K562 (cell line): ENCODE results near the gene AIFM1. TPM values are rescaled to one million over a fixed set of nuclear protein-coding genes. Genes with fewer than 3 reads are reported as not detected.

Experiments
- ATAC-seq: fragments of 200-7000 bp; cut with Tn5 transposase; 3 replicates; pipeline ENCODE4 v1.9.1; 2020; ENCODE audit warnings: moderate library complexity
- BruUV-seq: library from RNA; stranded (reverse); fragments of 400-500 nt; replicated peaks from 2 replicates; lab custom pipeline; 2021; lab: Mats Ljungman, UMichigan
- CTCF ChIA-PET: fragments of 300-600 bp; formaldehyde crosslinking; extraction: SDS; loops from one replicate; lab custom pipeline; 2021; ENCODE audit warnings: low intra/inter-chr PET ratio; lab: Yijun Ruan, JAX
- POLR2A ChIA-PET: fragments of 300-600, 350-650 bp; sonication (Branson Sonifier 250); formaldehyde crosslinking; extraction: SDS; loops from one replicate; lab custom pipeline; 2021; ENCODE audit warnings: antibody characterized with exemption, inconsistent platforms; lab: Yijun Ruan, JAX
- DNase-seq, 4 experiments: peaks; one replicate each; pipeline versions ENCODE4 v3.0.0 to v3.0.0-alpha.2; 2011 to 2018; ENCODE audit warnings: low spot score in 3 of 4, mixed read lengths in 3 of 4; ENCODE audit errors: extremely low read depth in 1 of 4
- FAIRE-seq: peaks from 2 replicates; lab custom pipeline; 2011; peaks lifted over from hg19 to GRCh38; lab: Jason Lieb, UNC
- H2AFZ ChIP-seq: 2 replicates; pipeline ENCODE4 v1.6.0; 2011; ENCODE audit warnings: low read depth, low read length, control low read depth, inconsistent platforms
- H3K27ac ChIP-seq: fragments of 200-600 bp; 3 replicates; pipeline ENCODE4 v1.8.0; 2011; ENCODE audit warnings: low read depth, mild to moderate bottlenecking, control low read depth, inconsistent platforms, low read length, moderate library complexity, mixed read lengths; ENCODE audit errors: extremely low read depth
- H3K27me3 ChIP-seq, 2 experiments: fragments of 300-600 bp in 1 of 2; 2 replicates in 1 of 2; 3 replicates in 1 of 2; pipeline versions ENCODE4 v1.6.0 to v1.8.0; 2011; ENCODE audit warnings: inconsistent platforms in 2 of 2, low read length in 2 of 2, mild to moderate bottlenecking in 1 of 2, mixed read lengths in 1 of 2, moderate library complexity in 1 of 2; ENCODE audit not compliant: control insufficient read depth in 2 of 2, insufficient read depth in 2 of 2
- H3K36me3 ChIP-seq: fragments of 300-600 bp; 3 replicates; pipeline ENCODE4 v1.8.0; 2011; ENCODE audit warnings: mild to moderate bottlenecking, low read length, inconsistent platforms; ENCODE audit not compliant: control insufficient read depth, insufficient read depth
- H3K4me1 ChIP-seq, 2 experiments: fragments of 200-600 bp in 1 of 2; replicated peaks in 1 of 2; 2 replicates in 1 of 2; 3 replicates in 1 of 2; pipeline versions ENCODE4 v1.5.1 to v1.8.0; 2011; ENCODE audit warnings: inconsistent platforms in 2 of 2, low read length in 2 of 2, mild to moderate bottlenecking in 1 of 2, mixed read lengths in 1 of 2, moderate library complexity in 1 of 2; ENCODE audit not compliant: control insufficient read depth in 2 of 2, insufficient read depth in 2 of 2
- H3K4me2 ChIP-seq: 2 replicates; pipeline ENCODE4 v1.6.1; 2011; ENCODE audit warnings: low read length, control low read depth, inconsistent platforms, mixed read lengths; ENCODE audit not compliant: insufficient read depth
- H3K4me3 ChIP-seq: fragments of 200-600 bp; sonication (generic), shearing (Covaris generic); 2 replicates; pipeline ENCODE4 v1.5.1; 2016; ENCODE audit warnings: control low read depth, inconsistent platforms
- H3K79me2 ChIP-seq: fragments of 200-600 bp; 3 replicates; pipeline ENCODE4 v1.8.0; 2011; ENCODE audit warnings: low read length, inconsistent platforms; ENCODE audit not compliant: control insufficient read depth, insufficient read depth
- H3K9ac ChIP-seq, 2 experiments: 2 replicates each; pipeline versions ENCODE4 v1.6.0 to v1.6.1; 2011; ENCODE audit warnings: low read depth in 2 of 2, low read length in 2 of 2, control low read depth in 1 of 2, inconsistent platforms in 1 of 2, mild to moderate bottlenecking in 1 of 2, mixed read lengths in 1 of 2; ENCODE audit not compliant: insufficient read depth in 1 of 2
- H3K9me1 ChIP-seq: one replicate; pipeline ENCODE4 v1.6.0; 2011; ENCODE audit warnings: inconsistent platforms, mild to moderate bottlenecking, low read length, moderate library complexity; ENCODE audit not compliant: control insufficient read depth, insufficient read depth
- H3K9me3 ChIP-seq: replicated peaks from 2 replicates; pipeline ENCODE4 v1.5.1; 2011; ENCODE audit warnings: low read depth, low read length, inconsistent platforms; ENCODE audit not compliant: control insufficient read depth, insufficient read depth
- H4K20me1 ChIP-seq: replicated peaks from 2 replicates; pipeline ENCODE4 v1.6.1; 2011; ENCODE audit warnings: low read length, inconsistent platforms, mixed read lengths; ENCODE audit not compliant: control insufficient read depth, insufficient read depth
- ADNP ChIP-seq: fragments of 200-800 bp; sonication (Bioruptor generic); IDR thresholded peaks from 2 replicates; pipeline ENCODE4 v1.6.1; 2016; ENCODE audit warnings: missing genetic modification characterization, missing compliant biosample characterization
- BCOR ChIP-seq: fragments of 450-650 bp; IDR thresholded peaks from 2 replicates; pipeline ENCODE4 v1.6.1; 2016
- ELF2 ChIP-seq: fragments of 250-450 bp; sonication (Bioruptor Pico); IDR thresholded peaks from 2 replicates; pipeline ENCODE4 v1.5.0; 2021; ENCODE audit warnings: mild to moderate bottlenecking
- GTF2A2 ChIP-seq: IDR thresholded peaks from 2 replicates; pipeline ENCODE4 v1.6.1; 2016; ENCODE audit warnings: mild to moderate bottlenecking, missing genetic modification characterization, missing compliant biosample characterization
- LEF1 ChIP-seq: fragments of 450-650 bp; IDR thresholded peaks from 2 replicates; pipeline ENCODE4 v1.6.1; 2016; ENCODE audit warnings: mild to moderate bottlenecking
- NUFIP1 ChIP-seq: fragments of 450-650 bp; IDR thresholded peaks from 2 replicates; pipeline ENCODE4 v1.6.1; 2018; ENCODE audit not compliant: partially characterized antibody
- PHF20 ChIP-seq: fragments of 450-650 bp; IDR thresholded peaks from 2 replicates; pipeline ENCODE4 v1.6.1; 2018; ENCODE audit not compliant: partially characterized antibody
- PYGO2 ChIP-seq: fragments of 450-650 bp; IDR thresholded peaks from 2 replicates; pipeline ENCODE4 v1.6.1; 2016; ENCODE audit warnings: mild to moderate bottlenecking, missing genetic modification characterization, moderate library complexity, missing compliant biosample characterization
- SAP30 ChIP-seq: fragments of 200-600 bp; sonication (generic); IDR thresholded peaks from 2 replicates; pipeline ENCODE4 v1.6.1; 2012; ENCODE audit warnings: borderline replicate concordance, low read depth, mild to moderate bottlenecking, moderate library complexity, low read length, control low read depth, inconsistent platforms; ENCODE audit not compliant: insufficient read depth, poor library complexity, severe bottlenecking
- SREBF2 ChIP-seq: sonication (generic); formaldehyde crosslinking; IDR thresholded peaks from 2 replicates; pipeline ENCODE4 v1.4.0; 2020; ENCODE audit warnings: mild to moderate bottlenecking, missing genetic modification reagents
- SRSF1 ChIP-seq: fragments of 200-400 bp; formaldehyde crosslinking; IDR thresholded peaks from 2 replicates; pipeline ENCODE4 v1.6.1; 2017; ENCODE audit warnings: mild to moderate bottlenecking, low read depth, low read length, moderate library complexity
- TSC22D4 ChIP-seq: fragments of 450-650 bp; IDR thresholded peaks from 2 replicates; pipeline ENCODE4 v1.6.1; 2016; ENCODE audit warnings: missing genetic modification characterization, missing biosample characterization, control low read depth
- ZNF384 ChIP-seq: IDR thresholded peaks from 2 replicates; pipeline ENCODE4 v1.6.1; 2012; ENCODE audit warnings: low read depth, low read length, improper control_type of control experiment
- WGBS: fragments of 100-300 bp; shearing (Covaris generic); methylation state at CpG from one replicate; pipeline ENCODE4 v1.1.6; 2016; ENCODE audit warnings: low coverage, mixed read lengths; ENCODE audit not compliant: insufficient coverage; ENCODE audit errors: missing lambda C conversion rate; 5-methylcytosine and 5-hydroxymethylcytosine counted together
- in situ Hi-C: fragments of 300-500 bp; cut with MboI; formaldehyde crosslinking; loops from 4 replicates; pipeline ENCODE4 v1.15.0; 2018; ENCODE audit warnings: inconsistent platforms, mixed read lengths
- intact Hi-C: fragments of 100-400 bp; cut with micrococcal nuclease; formaldehyde crosslinking; loops from 2 replicates; pipeline ENCODE4 v1.14.2; 2022
- polyA plus RNA-seq, 8 experiments: library from polyadenylated mRNA; depleted of rRNA in 4 of 8; stranded (reverse) in 5 of 8; unstranded in 3 of 8; fragments of >200 nt; fragmentation: Nextera tagmentation in 2 of 8; fragmentation: Illumina TruSeq in 1 of 8; extraction: Ambion mirVana in 2 of 8; extraction: Trizol in 1 of 8; gene quantifications; 2 replicates each; pipeline versions ENCODE4 v1.2.1 to v1.2.3, GENCODE V29; 2011 to 2014; ENCODE audit warnings: inconsistent platforms in 1 of 8, missing spikeins in 1 of 8
- total RNA-seq, 7 experiments: library from RNA; depleted of rRNA in 6 of 7; stranded (reverse); fragments of >200 nt in 6 of 7; fragmentation: Illumina TruSeq in 2 of 7; extraction: Trizol in 2 of 7; gene quantifications; 2 replicates each; pipeline versions ENCODE4 v1.2.1 to v1.2.3, GENCODE V29; 2011 to 2021; ENCODE audit warnings: low replicate concordance in 1 of 7
- TF ChIP-seq, protein P1 (sequence below): sonication (generic); formaldehyde crosslinking; IDR thresholded peaks from 2 replicates; pipeline ENCODE4 v1.8.1; 2022; ENCODE audit warnings: missing genetic modification reagents
- TF ChIP-seq, protein P2 (sequence below): fragments of 450-650 bp; formaldehyde crosslinking; IDR thresholded peaks from 2 replicates; pipeline ENCODE4 v1.4.0; 2022; ENCODE audit warnings: mild to moderate bottlenecking, moderate library complexity
- TF ChIP-seq, protein P3 (sequence below): sonication (generic); IDR thresholded peaks from 2 replicates; pipeline ENCODE4 v1.6.1; 2016
- TF ChIP-seq, protein P4 (sequence below), 3 experiments: IDR thresholded peaks in 2 of 3; conservative IDR thresholded peaks in 1 of 3; 2 replicates each; pipeline ENCODE4 v1.5.1; 2011 to 2012; ENCODE audit warnings: low read length in 3 of 3, mild to moderate bottlenecking in 3 of 3, control low read depth in 2 of 3, improper control_type of control experiment in 1 of 3, inconsistent platforms in 1 of 3, low read depth in 1 of 3, mixed read lengths in 1 of 3, moderate library complexity in 1 of 3; ENCODE audit not compliant: insufficient read depth in 2 of 3

Gene AIFM1
- total and polyA plus RNA-seq, 9 of the 15 experiments (the other 6 are each of a cell fraction or from before 2014, with no cell fraction given): 51.0 to 117 (median 91.2) TPM

DNA sequence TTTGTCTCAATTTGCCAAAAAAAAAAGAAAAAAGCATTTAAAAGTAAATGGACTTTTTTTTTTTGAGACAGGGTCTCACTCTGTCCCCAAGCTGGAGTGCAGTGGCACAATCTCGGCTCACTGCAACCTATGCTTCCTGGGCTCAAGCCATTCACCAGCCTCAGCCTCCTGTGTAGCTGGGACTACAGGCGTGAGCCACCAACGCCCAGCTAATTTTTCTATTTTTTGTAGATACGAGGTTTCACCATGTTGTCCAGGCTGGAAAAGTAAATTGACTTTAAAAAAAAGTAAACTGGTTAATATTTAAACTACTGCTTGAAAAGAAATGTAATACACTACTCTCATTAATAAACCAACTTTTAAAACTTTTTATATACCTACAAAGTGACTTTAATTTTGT lies 5.9 kb downstream of the AIFM1 start:
- ChIA-PET CTCF (no interaction called here), POLR2A (interaction anchor here (1.3 kb wide), 1 partner anchor 13 kb away, joined by 4 read pairs; no protein-coding TSS in a partner anchor)
- intact Hi-C loops: no loop called here
- Histone ChIP-seq H3K9me1 (no peaks in the 10 kb centered on the region), H3K9ac (no peak overlapping the region), H3K27me3 (no peaks in the 10 kb centered on the region), H2AFZ (no peak overlapping the region), H3K9me3 (no peaks in the 10 kb centered on the region), H3K79me2 (peaks cover 34% of the 10 kb centered on the region), H3K4me3 (no peak overlapping the region), H3K4me1 (peaks cover 0 to 15% of the 10 kb centered on the region in 2 experiments; a peak in 2 of 5 replicates), H3K4me2 (no peak overlapping the region), H3K36me3 (peaks cover 41% of the 10 kb centered on the region), H3K27ac (no peak overlapping the region), H4K20me1 (no peaks in the 10 kb centered on the region)
- FAIRE-seq: no peak
- BruUV-seq: no TSS peak
- 84% methylated on average over 4 of the region's 4 CpGs for WGBS
- ATAC-seq: no peak
- no peak for DNase-seq
- TF ChIP-seq SRSF1 (no peak), TSC22D4 (tag) (no peak), SREBF2 (CRISPR knock-in tag) (no peak), ZNF384 (no peak), BCOR (no peak), NUFIP1 (no peak), ADNP (tag) (no peak), PHF20 (no peak), ELF2 (CRISPR knock-in tag) (no peak), LEF1 (no peak), PYGO2 (tag) (no peak), GTF2A2 (tag) (no peak), SAP30 (no peak)
- TF ChIP-seq, protein P1, sequence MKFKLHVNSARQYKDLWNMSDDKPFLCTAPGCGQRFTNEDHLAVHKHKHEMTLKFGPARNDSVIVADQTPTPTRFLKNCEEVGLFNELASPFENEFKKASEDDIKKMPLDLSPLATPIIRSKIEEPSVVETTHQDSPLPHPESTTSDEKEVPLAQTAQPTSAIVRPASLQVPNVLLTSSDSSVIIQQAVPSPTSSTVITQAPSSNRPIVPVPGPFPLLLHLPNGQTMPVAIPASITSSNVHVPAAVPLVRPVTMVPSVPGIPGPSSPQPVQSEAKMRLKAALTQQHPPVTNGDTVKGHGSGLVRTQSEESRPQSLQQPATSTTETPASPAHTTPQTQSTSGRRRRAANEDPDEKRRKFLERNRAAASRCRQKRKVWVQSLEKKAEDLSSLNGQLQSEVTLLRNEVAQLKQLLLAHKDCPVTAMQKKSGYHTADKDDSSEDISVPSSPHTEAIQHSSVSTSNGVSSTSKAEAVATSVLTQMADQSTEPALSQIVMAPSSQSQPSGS (CRISPR knock-in tag): no peak
- TF ChIP-seq, protein P2, sequence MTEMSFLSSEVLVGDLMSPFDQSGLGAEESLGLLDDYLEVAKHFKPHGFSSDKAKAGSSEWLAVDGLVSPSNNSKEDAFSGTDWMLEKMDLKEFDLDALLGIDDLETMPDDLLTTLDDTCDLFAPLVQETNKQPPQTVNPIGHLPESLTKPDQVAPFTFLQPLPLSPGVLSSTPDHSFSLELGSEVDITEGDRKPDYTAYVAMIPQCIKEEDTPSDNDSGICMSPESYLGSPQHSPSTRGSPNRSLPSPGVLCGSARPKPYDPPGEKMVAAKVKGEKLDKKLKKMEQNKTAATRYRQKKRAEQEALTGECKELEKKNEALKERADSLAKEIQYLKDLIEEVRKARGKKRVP (CRISPR knock-in tag): no peak
- TF ChIP-seq, protein P3, sequence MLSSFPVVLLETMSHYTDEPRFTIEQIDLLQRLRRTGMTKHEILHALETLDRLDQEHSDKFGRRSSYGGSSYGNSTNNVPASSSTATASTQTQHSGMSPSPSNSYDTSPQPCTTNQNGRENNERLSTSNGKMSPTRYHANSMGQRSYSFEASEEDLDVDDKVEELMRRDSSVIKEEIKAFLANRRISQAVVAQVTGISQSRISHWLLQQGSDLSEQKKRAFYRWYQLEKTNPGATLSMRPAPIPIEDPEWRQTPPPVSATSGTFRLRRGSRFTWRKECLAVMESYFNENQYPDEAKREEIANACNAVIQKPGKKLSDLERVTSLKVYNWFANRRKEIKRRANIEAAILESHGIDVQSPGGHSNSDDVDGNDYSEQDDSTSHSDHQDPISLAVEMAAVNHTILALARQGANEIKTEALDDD: no peak
- TF ChIP-seq, protein P4, sequence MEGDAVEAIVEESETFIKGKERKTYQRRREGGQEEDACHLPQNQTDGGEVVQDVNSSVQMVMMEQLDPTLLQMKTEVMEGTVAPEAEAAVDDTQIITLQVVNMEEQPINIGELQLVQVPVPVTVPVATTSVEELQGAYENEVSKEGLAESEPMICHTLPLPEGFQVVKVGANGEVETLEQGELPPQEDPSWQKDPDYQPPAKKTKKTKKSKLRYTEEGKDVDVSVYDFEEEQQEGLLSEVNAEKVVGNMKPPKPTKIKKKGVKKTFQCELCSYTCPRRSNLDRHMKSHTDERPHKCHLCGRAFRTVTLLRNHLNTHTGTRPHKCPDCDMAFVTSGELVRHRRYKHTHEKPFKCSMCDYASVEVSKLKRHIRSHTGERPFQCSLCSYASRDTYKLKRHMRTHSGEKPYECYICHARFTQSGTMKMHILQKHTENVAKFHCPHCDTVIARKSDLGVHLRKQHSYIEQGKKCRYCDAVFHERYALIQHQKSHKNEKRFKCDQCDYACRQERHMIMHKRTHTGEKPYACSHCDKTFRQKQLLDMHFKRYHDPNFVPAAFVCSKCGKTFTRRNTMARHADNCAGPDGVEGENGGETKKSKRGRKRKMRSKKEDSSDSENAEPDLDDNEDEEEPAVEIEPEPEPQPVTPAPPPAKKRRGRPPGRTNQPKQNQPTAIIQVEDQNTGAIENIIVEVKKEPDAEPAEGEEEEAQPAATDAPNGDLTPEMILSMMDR (IDR thresholded peaks at IDR 0.05 in 2 of 3, conservative IDR thresholded peaks at IDR 0.05 in 1 of 3; ENCODE audit: insufficient read depth in 2 of 3, low read depth in 1 of 3, low read length in 3 of 3): no peak
- in situ Hi-C loops: no loop called here
